Subcutaneous abdominal adipose tissue (tissue), 5 donors: ENCODE measurements around the gene EPHB4.

ENCODE experiments used
- H3K27ac ChIP-seq: one replicate; pipeline ENCODE4 v1.7.0; 2013; ENCODE audit warnings: low read depth, mild to moderate bottlenecking, inconsistent platforms, low read length, moderate library complexity
- H3K27me3 ChIP-seq, 5 donors: one replicate each; pipeline ENCODE4 v1.7.0; 2013; ENCODE audit warnings: low read length in 5 of 5, inconsistent platforms in 1 of 5; ENCODE audit not compliant: control insufficient read depth in 5 of 5, insufficient read depth in 4 of 5
- H3K36me3 ChIP-seq, 5 donors: one replicate each; pipeline ENCODE4 v1.7.0; 2013; ENCODE audit warnings: low read length in 5 of 5; ENCODE audit not compliant: control insufficient read depth in 5 of 5, insufficient read depth in 5 of 5
- H3K4me1 ChIP-seq, 5 donors: one replicate each; pipeline ENCODE4 v1.7.0; 2013; ENCODE audit warnings: low read length in 5 of 5, mild to moderate bottlenecking in 3 of 5, moderate library complexity in 1 of 5; ENCODE audit not compliant: control insufficient read depth in 5 of 5, insufficient read depth in 5 of 5
- H3K4me3 ChIP-seq, 5 donors: one replicate each; pipeline ENCODE4 v1.7.0; 2013; ENCODE audit warnings: low read length in 5 of 5, low read depth in 1 of 5
- H3K9ac ChIP-seq, 5 donors: one replicate each; pipeline ENCODE4 v1.7.0; 2013; ENCODE audit warnings: low read length in 5 of 5, mild to moderate bottlenecking in 4 of 5, moderate library complexity in 3 of 5
- H3K9me3 ChIP-seq, 5 donors: one replicate each; pipeline ENCODE4 v1.7.0; 2013; ENCODE audit warnings: low read length in 5 of 5; ENCODE audit not compliant: control insufficient read depth in 5 of 5
- donor health status: healthy.
- donor health status: healthy.
- donor health status: healthy.
- donor health status: healthy.
- donor health status: healthy.

EPHB4 gene

GRCh38 chr7:100832281-100832633 lies 4.9 kb upstream of the EPHB4 start:
- Histone ChIP-seq H3K9ac (no peak overlapping the region), H3K4me3 (no peak overlapping the region), H3K9me3 (no peaks in the 10 kb centered on the region), H3K27ac (no peak overlapping the region), H3K27me3 (peaks cover 4 to 13% (median 10%) of the 10 kb centered on the region in 5 donors), H3K36me3 (no peaks in the 10 kb centered on the region), H3K4me1 (peaks cover 0 to 32% (median 18%) of the 10 kb centered on the region in 5 donors)

- H3K4me3 ChIP-seq = no peak overlapping the region
- H3K27ac ChIP-seq = no peak overlapping the region
- peaks cover 0 to 30% (median 23%) of the 10 kb centered on the region in 5 donors for H3K4me1 ChIP-seq
- H3K27me3 ChIP-seq = peaks cover 11 to 21% (median 18%) of the 10 kb centered on the region in 5 donors
- no peak overlapping the region for H3K9ac ChIP-seq
- H3K36me3 ChIP-seq = no peaks in the 10 kb centered on the region
- no peaks in the 10 kb centered on the region for H3K9me3 ChIP-seq
Measured at GRCh38 chr7:100830396-100830795, 3.1 kb upstream of the EPHB4 start.

- peaks cover 0 to under 1% (median 0%) of the 10 kb centered on the region in 5 donors for H3K36me3 ChIP-seq
- no peaks in the 10 kb centered on the region for H3K9me3 ChIP-seq
- H3K4me3 ChIP-seq = no peak overlapping the region
- H3K9ac ChIP-seq = no peak overlapping the region
- H3K27me3 ChIP-seq = peaks cover 15 to 28% (median 24%) of the 10 kb centered on the region in 5 donors
- H3K4me1 ChIP-seq = peaks cover 0 to 39% (median 28%) of the 10 kb centered on the region in 5 donors
- H3K27ac ChIP-seq = peak overlapping the region; percentile 10
Measured at GRCh38 chr7:100829150-100829716, 1.9 kb upstream of the EPHB4 start.

- no peaks in the 10 kb centered on the region for H3K9me3 ChIP-seq
- H3K27me3 ChIP-seq = peaks cover 15 to 36% (median 27%) of the 10 kb centered on the region in 5 donors
- H3K4me1 ChIP-seq = peaks cover 0 to 43% (median 28%) of the 10 kb centered on the region in 5 donors
- H3K4me3 ChIP-seq = peak overlapping the region; percentile 71 to 76 (median 75)
- H3K36me3 ChIP-seq = peaks cover 0 to 25% (median 19%) of the 10 kb centered on the region in 5 donors
- H3K9ac ChIP-seq = peak overlapping the region in 3 of 5 donors; percentile 52 to 76 (median 58)
- peak overlapping the region; percentile 68 for H3K27ac ChIP-seq
Measured at GRCh38 chr7:100826514-100827329, 601 bp downstream of the EPHB4 start.

- Histone ChIP-seq H3K4me3 (peak overlapping the region; percentile 71 to 76 (median 75)), H3K4me1 (peaks cover 0 to 43% (median 28%) of the 10 kb centered on the region in 5 donors), H3K9ac (peak overlapping the region in 3 of 5 donors; percentile 57 to 76 (median 58)), H3K27me3 (peaks cover 15 to 36% (median 27%) of the 10 kb centered on the region in 5 donors), H3K36me3 (peaks cover 0 to 25% (median 19%) of the 10 kb centered on the region in 5 donors), H3K9me3 (no peaks in the 10 kb centered on the region), H3K27ac (peak overlapping the region; percentile 68)
Measured at GRCh38 chr7:100825751-100826513, 1.4 kb downstream of the EPHB4 start.

- H3K27ac ChIP-seq = peak overlapping the region; percentile 68
- peaks cover 0 to 28% (median 23%) of the 10 kb centered on the region in 5 donors for H3K36me3 ChIP-seq
- peaks cover 0 to 43% (median 28%) of the 10 kb centered on the region in 5 donors for H3K4me1 ChIP-seq
- peaks cover 15 to 36% (median 27%) of the 10 kb centered on the region in 5 donors for H3K27me3 ChIP-seq
- H3K4me3 ChIP-seq = peak overlapping the region in 4 of 5 donors; percentile 71 to 76 (median 76)
- H3K9me3 ChIP-seq = no peaks in the 10 kb centered on the region
- H3K9ac ChIP-seq = peak overlapping the region in 2 of 5 donors; percentile 57 to 76
Measured at GRCh38 chr7:100825215-100825671, 2.1 kb downstream of the EPHB4 start.

GRCh38 chr7:100824499-100825214 lies 2.7 kb downstream of the EPHB4 start:
- Histone ChIP-seq H3K4me1 (peaks cover 0 to 42% (median 28%) of the 10 kb centered on the region in 5 donors), H3K27ac (no peak overlapping the region), H3K9ac (peak overlapping the region in 1 of 5 donors; percentile 76), H3K27me3 (peaks cover 15 to 36% (median 27%) of the 10 kb centered on the region in 5 donors), H3K36me3 (peaks cover 0 to 34% (median 28%) of the 10 kb centered on the region in 5 donors), H3K9me3 (no peaks in the 10 kb centered on the region), H3K4me3 (peak overlapping the region in 4 of 5 donors; percentile 71 to 76 (median 76))

GRCh38 chr7:100823534-100823933 lies 3.8 kb downstream of the EPHB4 start:
- no peak overlapping the region for H3K9ac ChIP-seq
- H3K4me3 ChIP-seq = no peak overlapping the region
- H3K36me3 ChIP-seq = peaks cover 0 to 44% (median 34%) of the 10 kb centered on the region in 5 donors
- peaks cover 0 to 37% (median 26%) of the 10 kb centered on the region in 5 donors for H3K4me1 ChIP-seq
- peaks cover 15 to 28% (median 23%) of the 10 kb centered on the region in 5 donors for H3K27me3 ChIP-seq
- H3K27ac ChIP-seq = no peak overlapping the region
- no peaks in the 10 kb centered on the region for H3K9me3 ChIP-seq

GRCh38 chr7:100823140-100823525 lies 4.2 kb downstream of the EPHB4 start:
- Histone ChIP-seq H3K9ac (no peak overlapping the region), H3K9me3 (no peaks in the 10 kb centered on the region), H3K27me3 (peaks cover 15 to 27% (median 22%) of the 10 kb centered on the region in 5 donors), H3K4me1 (peaks cover 0 to 36% (median 25%) of the 10 kb centered on the region in 5 donors), H3K36me3 (peaks cover 0 to 48% (median 37%) of the 10 kb centered on the region in 5 donors), H3K4me3 (no peak overlapping the region), H3K27ac (no peak overlapping the region)
